Measurements from ENCODE around the gene DEDD. TPM values are rescaled to one million over a fixed set of nuclear protein-coding genes. Genes with fewer than 3 reads are reported as not detected.

DEDD gene
- total and polyA plus RNA-seq, 10 of the 15 experiments (the other 5 are each of a cell fraction or from before 2014, with no cell fraction given): 13.6 to 33.9 (median 30.3) TPM

GRCh38 chr1:161074676-161075368, 57.6 kb downstream of the DEDD start:
- FAIRE-seq: no peak
- SMC1A ChIA-PET (ENCODE audit: uncharacterized antibody, unreplicated experiment): interaction anchor here (0.8 to 1.3 kb wide), 2 partner anchors 23 to 77 kb away, joined by 3 to 5 read pairs; partner anchors contain the start of gene KLHDC9

More at GRCh38 chr1:161074676-161075368, 57.6 kb downstream of the DEDD start:
- H3K4me3 ChIP-seq: no peak overlapping the region
- BruUV-seq (replicated peaks): no TSS peak
- H3K36me3 ChIP-seq (ENCODE audit: control insufficient read depth in 2 of 2, insufficient read depth in 2 of 2, low read length in 1 of 2): no peaks in the 10 kb centered on the region
- intact Hi-C loops (cut with micrococcal nuclease; ENCODE audit: unreplicated experiment): no loop called here
- no peak for TF ChIP-seq SMAD1 (IDR thresholded peaks at IDR 0.05; ENCODE audit: low read depth, partially characterized antibody)
- TF ChIP-seq ETV6 (conservative IDR thresholded peaks at IDR 0.05 in 1 of 2, IDR thresholded peaks at IDR 0.05 in 1 of 2; ENCODE audit: borderline replicate concordance in 1 of 2, low read depth in 1 of 2): no peak
- no peak for TF ChIP-seq SMARCA5 (IDR thresholded peaks at IDR 0.05)
- TF ChIP-seq IRF4 (IDR thresholded peaks at IDR 0.05; ENCODE audit: low read depth, low read length): no peak
- TF ChIP-seq, protein P1, sequence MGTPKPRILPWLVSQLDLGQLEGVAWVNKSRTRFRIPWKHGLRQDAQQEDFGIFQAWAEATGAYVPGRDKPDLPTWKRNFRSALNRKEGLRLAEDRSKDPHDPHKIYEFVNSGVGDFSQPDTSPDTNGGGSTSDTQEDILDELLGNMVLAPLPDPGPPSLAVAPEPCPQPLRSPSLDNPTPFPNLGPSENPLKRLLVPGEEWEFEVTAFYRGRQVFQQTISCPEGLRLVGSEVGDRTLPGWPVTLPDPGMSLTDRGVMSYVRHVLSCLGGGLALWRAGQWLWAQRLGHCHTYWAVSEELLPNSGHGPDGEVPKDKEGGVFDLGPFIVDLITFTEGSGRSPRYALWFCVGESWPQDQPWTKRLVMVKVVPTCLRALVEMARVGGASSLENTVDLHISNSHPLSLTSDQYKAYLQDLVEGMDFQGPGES (IDR thresholded peaks at IDR 0.05): no peak
- TF ChIP-seq, protein P2, sequence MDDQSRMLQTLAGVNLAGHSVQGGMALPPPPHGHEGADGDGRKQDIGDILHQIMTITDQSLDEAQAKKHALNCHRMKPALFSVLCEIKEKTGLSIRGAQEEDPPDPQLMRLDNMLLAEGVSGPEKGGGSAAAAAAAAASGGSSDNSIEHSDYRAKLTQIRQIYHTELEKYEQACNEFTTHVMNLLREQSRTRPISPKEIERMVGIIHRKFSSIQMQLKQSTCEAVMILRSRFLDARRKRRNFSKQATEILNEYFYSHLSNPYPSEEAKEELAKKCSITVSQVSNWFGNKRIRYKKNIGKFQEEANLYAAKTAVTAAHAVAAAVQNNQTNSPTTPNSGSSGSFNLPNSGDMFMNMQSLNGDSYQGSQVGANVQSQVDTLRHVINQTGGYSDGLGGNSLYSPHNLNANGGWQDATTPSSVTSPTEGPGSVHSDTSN (IDR thresholded peaks at IDR 0.05; ENCODE audit: insufficient replicate concordance, low read depth, low read length): no peak
- in situ Hi-C loops (cut with MboI): no loop called here
- no peak overlapping the region for H3K9ac ChIP-seq (ENCODE audit: control insufficient read depth, insufficient read depth, low read length)
- H3K27me3 ChIP-seq (replicated peaks in 1 of 2; ENCODE audit: control insufficient read depth in 2 of 2, insufficient read depth in 2 of 2, low read length in 1 of 2): no peaks in the 10 kb centered on the region
- ChIA-PET CTCF (interaction anchor here (0.7 to 1.5 kb wide), 3 partner anchors 20 to 560 kb away, joined by 3 to 4 read pairs (median 3); no protein-coding TSS in a partner anchor), RAD21 (ENCODE audit: unreplicated experiment) (interaction anchor here (0.8 to 1.3 kb wide), 2 partner anchors 30 to 54 kb away, joined by 3 read pairs; partner anchors contain the start of gene F11R), POLR2A (interaction anchor here (0.6 kb wide), 1 partner anchor 196 kb away, joined by 3 read pairs; no protein-coding TSS in a partner anchor)
- WGBS (ENCODE audit: insufficient coverage, insufficient replicate concordance, low lambda C conversion rate, missing lambda C conversion rate): 53% methylated on average over 12 of the region's 12 CpGs
- no peaks in the 10 kb centered on the region for H4K20me1 ChIP-seq (ENCODE audit: control insufficient read depth, insufficient read depth)
- peaks cover 2% of the 10 kb centered on the region; the same call in 1 of the 2 replicates for H3K79me2 ChIP-seq (ENCODE audit: control insufficient read depth, insufficient read depth, low read length)
- ATAC-seq (no peak), DNase-seq (ENCODE audit: low read depth, low spot score) (no peak)
- no peaks in the 10 kb centered on the region for H3K9me3 ChIP-seq (replicated peaks; ENCODE audit: control insufficient read depth, insufficient read depth, low read length)
- H2AFZ ChIP-seq (ENCODE audit: control insufficient read depth, low read depth, low read length): no peak overlapping the region
- peaks cover 11% of the 10 kb centered on the region for H3K4me1 ChIP-seq (ENCODE audit: control insufficient read depth, insufficient read depth, low read length)
- H3K4me2 ChIP-seq (ENCODE audit: control insufficient read depth, insufficient read depth): no peak overlapping the region
- no peak overlapping the region for H3K27ac ChIP-seq (ENCODE audit: control insufficient read depth, insufficient read depth)

Data from GM12878 (cell line).